GM18511 (cell line): ENCODE measurements around the gene SLC12A9.
A peak's percentile ranks its signal among the peaks of the same experiment; 100 is the strongest.

ENCODE experiments used
- ATAC-seq: cut with Tn5 transposase; IDR thresholded peaks from one replicate; pipeline ENCODE4 v1.9.1; 2021; ENCODE audit warnings: mild to moderate bottlenecking, moderate library complexity; ENCODE audit not compliant: unreplicated experiment

Gene SLC12A9

DNA sequence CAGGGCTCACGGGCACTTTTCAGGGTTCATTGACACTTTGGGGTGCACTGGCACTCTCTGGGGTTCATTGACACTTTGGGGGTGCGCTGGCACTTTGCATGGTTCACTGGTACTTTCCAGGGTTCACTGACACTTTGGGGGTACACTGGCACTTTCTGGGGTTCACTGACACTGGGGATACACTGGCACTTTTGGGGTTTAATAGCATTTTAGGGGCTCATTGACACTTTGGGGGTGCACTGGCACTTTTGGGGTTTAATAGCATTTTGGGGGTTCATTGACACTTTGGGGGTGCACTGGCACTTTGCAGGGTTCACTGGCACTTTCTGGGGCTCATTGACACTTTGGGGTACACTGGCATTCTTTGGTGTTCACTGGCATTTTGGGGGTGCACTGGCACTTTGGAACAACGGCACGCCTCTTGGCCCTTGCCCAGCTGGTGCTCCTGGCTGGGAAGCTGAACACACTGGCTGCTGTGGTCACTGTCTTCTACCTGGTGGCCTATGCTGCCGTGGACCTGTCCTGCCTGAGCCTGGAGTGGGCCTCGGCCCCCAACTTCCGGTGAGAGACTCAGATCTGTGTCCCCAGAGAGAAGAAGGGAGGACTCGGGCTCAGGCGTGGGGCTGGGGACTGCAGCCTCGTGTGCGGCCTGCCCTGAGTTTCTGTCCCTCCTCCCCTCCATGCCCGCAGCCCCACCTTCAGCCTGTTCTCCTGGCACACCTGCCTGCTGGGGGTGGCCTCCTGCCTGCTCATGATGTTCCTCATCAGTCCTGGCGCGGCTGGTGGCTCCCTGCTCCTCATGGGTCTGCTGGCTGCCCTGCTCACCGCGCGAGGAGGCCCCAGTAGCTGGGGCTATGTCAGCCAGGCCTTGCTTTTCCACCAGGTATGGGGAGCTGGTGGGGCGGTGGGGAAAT, 8.4 kb downstream of the SLC12A9 start:
- ATAC-seq = no peak

DNA sequence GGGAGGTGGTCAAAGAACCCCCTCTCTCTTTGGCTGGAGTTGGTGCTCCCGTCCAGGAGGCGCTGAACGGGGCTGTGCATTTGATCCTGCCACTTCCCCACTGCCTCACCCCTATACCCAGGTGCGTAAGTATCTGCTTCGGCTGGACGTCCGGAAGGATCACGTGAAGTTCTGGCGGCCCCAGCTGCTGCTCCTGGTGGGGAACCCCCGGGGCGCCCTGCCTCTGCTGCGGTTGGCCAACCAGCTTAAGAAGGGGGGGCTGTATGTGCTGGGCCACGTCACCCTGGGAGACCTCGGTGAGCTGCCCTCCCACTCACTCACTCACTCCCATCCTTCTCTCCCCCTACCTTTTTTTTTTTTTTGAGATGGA, 9.1 kb downstream of the SLC12A9 start:
- no peak for ATAC-seq

DNA sequence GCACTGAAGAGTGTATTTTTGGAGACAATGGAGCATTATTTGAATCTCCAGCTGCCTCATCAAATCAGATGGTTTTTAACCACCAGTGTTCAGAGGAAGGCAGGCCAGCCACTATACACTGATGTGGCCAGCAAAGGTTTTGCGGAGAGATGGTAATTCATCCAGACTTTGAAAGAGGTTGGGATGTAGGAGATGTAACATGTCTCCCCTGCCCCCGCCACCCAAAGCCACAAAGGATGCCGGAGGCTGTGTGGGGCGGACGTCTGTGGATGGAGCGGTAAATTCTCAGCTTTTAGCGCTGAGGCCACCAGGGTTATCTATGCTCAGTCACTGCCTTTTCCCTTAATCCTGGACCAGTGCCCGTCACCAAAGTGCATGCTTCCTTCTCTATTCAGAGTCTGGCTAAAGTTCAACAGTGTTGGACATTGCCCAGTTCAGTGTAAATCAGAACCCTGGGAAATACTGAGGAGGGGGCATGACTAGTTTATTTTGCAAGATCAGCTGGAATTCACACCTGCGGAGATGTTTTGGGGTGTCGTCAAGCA, 11.0 kb downstream of the SLC12A9 start:
- ATAC-seq = no peak

- no peak for ATAC-seq
Measured at GRCh38 chr7:100864263-100864845, 11.8 kb downstream of the SLC12A9 start.

DNA sequence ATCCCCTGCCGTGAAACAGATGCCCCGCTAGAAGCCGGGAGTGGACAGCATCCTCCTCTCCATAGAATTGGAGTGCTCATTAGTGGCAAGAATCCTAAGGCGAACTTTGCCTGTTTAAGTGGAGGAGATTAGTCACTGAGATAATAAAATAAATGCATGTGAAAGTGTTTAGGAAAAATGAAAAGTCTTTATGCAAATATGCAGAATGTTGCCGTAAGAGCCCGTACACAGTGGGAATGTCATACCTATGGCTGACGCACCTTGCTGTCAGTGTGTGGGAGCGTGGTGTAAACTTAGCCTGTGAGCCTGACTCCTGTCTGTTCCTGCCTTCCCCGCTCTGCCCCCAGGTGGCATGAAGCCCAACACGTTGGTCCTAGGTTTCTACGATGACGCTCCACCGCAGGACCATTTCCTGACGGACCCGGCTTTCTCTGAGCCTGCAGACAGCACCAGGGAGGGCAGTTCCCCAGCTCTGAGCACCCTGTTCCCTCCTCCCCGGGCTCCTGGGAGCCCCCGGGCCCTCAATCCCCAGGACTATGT, 12.9 kb downstream of the SLC12A9 start:
- no peak for ATAC-seq

DNA sequence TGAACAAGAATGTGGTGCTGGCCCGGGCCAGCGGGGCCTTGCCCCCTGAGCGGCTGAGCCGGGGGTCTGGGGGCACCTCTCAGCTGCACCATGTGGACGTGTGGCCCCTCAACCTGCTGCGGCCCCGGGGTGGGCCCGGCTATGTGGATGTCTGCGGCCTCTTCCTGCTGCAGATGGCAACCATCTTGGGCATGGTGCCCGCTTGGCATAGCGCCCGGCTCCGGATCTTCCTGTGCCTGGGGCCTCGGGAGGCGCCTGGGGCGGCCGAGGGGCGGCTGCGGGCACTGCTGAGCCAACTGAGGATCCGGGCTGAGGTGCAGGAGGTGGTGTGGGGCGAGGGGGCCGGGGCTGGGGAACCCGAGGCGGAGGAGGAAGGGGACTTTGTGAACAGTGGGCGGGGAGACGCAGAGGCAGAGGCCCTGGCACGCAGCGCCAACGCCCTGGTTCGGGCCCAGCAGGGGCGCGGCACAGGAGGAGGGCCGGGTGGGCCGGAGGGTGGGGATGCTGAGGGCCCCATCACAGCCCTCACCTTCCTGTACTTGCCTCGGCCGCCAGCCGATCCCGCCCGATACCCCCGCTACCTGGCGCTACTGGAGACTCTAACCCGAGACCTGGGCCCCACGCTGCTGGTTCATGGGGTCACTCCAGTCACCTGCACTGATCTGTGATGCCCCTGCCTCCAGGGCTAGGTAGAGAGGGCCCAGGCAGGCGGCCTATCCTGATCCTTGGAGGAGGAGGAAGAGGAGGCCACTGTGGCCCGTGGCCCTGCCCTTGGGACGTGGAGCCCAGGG, 13.6 kb downstream of the SLC12A9 start:
- ATAC-seq = no peak

GRCh38 chr7:100866729-100867039, 14.2 kb downstream of the SLC12A9 start:
- ATAC-seq = no peak

GRCh38 chr7:100867040-100867775, 14.7 kb downstream of the SLC12A9 start, which contains the start of gene TRIP6:
TSS of gene TRIP6 (plus strand) at chr7:100867387. CDS start at chr7:100867498, 111 bp downstream.
- peak; percentile 68 for ATAC-seq

- peak; percentile 19 for ATAC-seq
Measured at GRCh38 chr7:100867776-100868485, 15.4 kb downstream of the SLC12A9 start.

DNA sequence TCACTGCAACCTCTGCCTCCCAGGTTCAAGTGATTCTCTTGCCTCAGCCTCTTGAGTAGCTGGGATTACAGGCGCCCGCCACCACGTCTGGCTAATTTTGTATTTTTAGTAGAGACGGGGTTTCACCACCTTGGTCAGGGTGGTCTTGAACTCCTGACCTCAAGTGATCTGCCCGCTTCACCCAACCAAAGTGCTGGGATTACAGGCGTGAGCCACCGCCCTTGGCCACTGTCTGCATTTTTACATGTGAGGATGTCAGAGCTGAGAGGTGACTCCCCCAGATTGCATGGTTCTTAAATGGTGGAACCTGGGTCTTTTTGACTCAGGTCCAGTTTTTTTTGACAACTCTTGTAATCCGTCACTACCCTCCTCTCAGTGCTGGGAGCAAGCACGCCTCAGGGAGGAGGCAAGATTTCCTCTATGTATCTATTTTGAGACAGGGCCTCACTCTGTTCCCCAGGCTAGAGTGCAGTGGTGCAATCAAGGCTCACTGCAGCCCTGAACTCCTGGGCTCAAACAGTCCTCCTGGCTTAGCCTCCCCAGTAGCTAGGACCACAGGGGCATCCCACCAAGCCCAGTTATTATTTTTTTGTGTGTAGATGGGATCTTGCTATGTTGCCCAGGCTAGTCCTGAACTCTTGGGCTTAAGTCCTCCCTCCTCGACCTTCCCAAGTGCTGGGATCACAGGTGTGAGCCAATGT, 21.2 kb downstream of the SLC12A9 start:
- no peak for ATAC-seq

DNA sequence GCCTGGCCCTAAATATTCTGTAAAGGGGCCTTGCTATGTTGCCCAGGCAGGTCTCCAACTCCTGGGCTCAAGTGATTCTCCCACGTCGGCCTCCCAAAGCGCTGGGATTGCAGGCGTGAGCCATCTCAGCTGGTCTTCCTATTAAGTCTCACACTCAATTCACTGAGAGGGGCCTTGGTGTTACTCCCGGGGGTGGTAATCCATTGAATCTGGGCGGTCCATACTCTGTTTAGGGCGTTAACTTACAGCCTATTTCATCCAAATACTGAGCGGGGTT, 21.7 kb downstream of the SLC12A9 start:
- no peak for ATAC-seq

GRCh38 chr7:100874577-100875355, 22.3 kb downstream of the SLC12A9 start, which contains the start of gene SRRT:
TSS of gene SRRT (plus strand) at chr7:100875103. CDS start at chr7:100875591, 488 bp downstream.
- ATAC-seq = peak; percentile 95

- peak; percentile 38 for ATAC-seq
Measured at GRCh38 chr7:100875356-100875751, 22.8 kb downstream of the SLC12A9 start.

DNA sequence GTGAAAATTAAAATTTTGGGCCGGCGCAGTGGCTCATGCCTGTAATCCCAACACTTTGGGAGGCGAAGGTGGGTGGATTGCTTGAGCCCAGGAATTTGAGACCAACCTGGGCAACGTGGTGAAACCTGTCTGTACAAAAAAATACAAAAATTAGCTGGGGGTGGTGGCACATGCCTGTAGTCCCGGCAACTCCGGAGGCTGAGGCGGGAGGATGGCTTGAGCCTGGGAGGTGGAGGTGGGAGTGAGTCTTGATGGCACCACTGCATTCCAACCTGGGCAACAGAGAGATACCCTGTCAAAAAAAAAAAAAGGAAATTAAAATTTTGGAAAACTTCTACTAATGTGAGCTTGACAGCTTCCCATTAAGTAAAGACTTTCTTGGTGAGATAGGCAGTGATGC, 25.5 kb downstream of the SLC12A9 start:
- ATAC-seq = no peak

- ATAC-seq = no peak
Measured at GRCh38 chr7:100878685-100879084, 26.2 kb downstream of the SLC12A9 start.

GRCh38 chr7:100879685-100880261, 27.3 kb downstream of the SLC12A9 start:
- ATAC-seq = no peak

GRCh38 chr7:100880645-100881044, 28.1 kb downstream of the SLC12A9 start:
- ATAC-seq = no peak

- ATAC-seq = no peak
Measured at GRCh38 chr7:100881136-100881535, 28.6 kb downstream of the SLC12A9 start.
